PC-9 (cell line): ENCODE data around the gene NRDC.

Experiments
- CTCF ChIP-seq: fragments of 200-600 bp; sonication (generic); conservative IDR thresholded peaks from 2 replicates; pipeline ENCODE4 v1.6.1; 2017; ENCODE audit warnings: mixed run types, antibody characterized with exemption, mild to moderate bottlenecking, moderate library complexity
- EZH2 ChIP-seq: fragments of 200-600 bp; sonication (generic); IDR thresholded peaks from 2 replicates; pipeline ENCODE4 v1.8.0; 2017; ENCODE audit warnings: antibody characterized with exemption, low read depth

GRCh38 chr1:51754666-51755065 lies 123.9 kb downstream of the NRDC start:
- TF ChIP-seq CTCF (no peak), EZH2 (no peak)
